OCI-LY3 (cell line): Measurements from ENCODE around the gene PIK3CD.

Experiments
- CTCF ChIP-seq: fragments of 200-600, 300-600 bp; sonication (generic); IDR thresholded peaks from 2 replicates; pipeline ENCODE4 v1.5.1; 2014; ENCODE audit warnings: antibody characterized with exemption, low read length, low read depth
- EZH2phosphoT487 ChIP-seq: fragments of 200-600 bp; shearing (Covaris generic); IDR thresholded peaks from 2 replicates; pipeline ENCODE4 v1.6.1; 2018; ENCODE audit warnings: antibody characterized with exemption, mixed run types, low read depth

DNA sequence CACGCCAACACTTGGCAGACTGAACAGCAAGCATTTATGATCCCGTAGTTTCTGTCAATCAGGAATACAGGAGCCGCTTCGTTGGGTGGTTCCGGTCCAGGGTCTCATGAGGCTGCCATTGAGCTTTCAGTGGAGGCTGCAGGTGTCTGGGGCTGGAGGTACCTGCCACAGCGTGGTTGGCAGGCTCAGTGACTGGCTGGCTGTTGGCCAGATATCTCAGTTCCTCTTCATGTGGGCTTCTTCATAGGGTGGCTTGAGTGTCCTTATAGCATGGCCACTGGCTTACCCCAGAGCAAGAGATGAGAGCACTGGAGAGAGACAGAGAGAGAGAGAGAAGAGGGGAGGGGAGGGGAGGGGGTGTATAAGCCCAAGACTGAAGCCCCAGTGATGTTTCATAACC, 29.3 kb downstream of the PIK3CD start:
- TF ChIP-seq CTCF (no peak), EZH2phosphoT487 (no peak)
